Testis (tissue), 5 donors: ENCODE data around the gene ATP23. TPM values are rescaled to one million over a fixed set of nuclear protein-coding genes. Genes with fewer than 3 reads are reported as not detected.

Experiments used
- DNase-seq: peaks from one replicate; pipeline ENCODE4 v3.0.0-alpha.2; 2019
- H3K27ac ChIP-seq, 2 donors: fragments of 200-600 bp; sonication (generic); one replicate each; pipeline ENCODE4 v1.5.1; 2019
- H3K27me3 ChIP-seq: fragments of 200-600 bp; sonication (generic); one replicate; pipeline ENCODE4 v1.5.1; 2019
- H3K36me3 ChIP-seq: fragments of 200-600 bp; sonication (generic); one replicate; pipeline ENCODE4 v1.5.1; 2017; ENCODE audit warnings: low read depth; ENCODE audit errors: missing control alignments
- H3K4me1 ChIP-seq: fragments of 200-600 bp; sonication (generic); one replicate; pipeline ENCODE4 v1.5.1; 2019
- H3K4me3 ChIP-seq, 2 donors: fragments of 200-600 bp; sonication (generic); one replicate each; pipeline ENCODE4 v1.5.1; 2017 to 2019
- H3K9me3 ChIP-seq: fragments of 200-600 bp; sonication (generic); one replicate; pipeline ENCODE4 v1.5.1; 2017
- POLR2A ChIP-seq: fragments of 450-650 bp; IDR thresholded peaks from one replicate; pipeline ENCODE4 v1.6.1; 2017; ENCODE audit warnings: antibody characterized with exemption, mild to moderate bottlenecking, moderate library complexity
- WGBS, 2 donors: methylation state at CpG; one replicate each; pipeline ENCODE4 v1.1.5; 2018; 5-methylcytosine and 5-hydroxymethylcytosine counted together
- intact Hi-C: fragments of 100-400 bp; cut with DNase I; formaldehyde crosslinking; loops from one replicate; pipeline ENCODE4 v1.15.1; 2023; ENCODE audit warnings: low total_unique reads
- long read RNA-seq, 2 donors: transcript quantifications; one replicate each; lab custom pipeline, GENCODE V29; 2026
- polyA plus RNA-seq: library from polyadenylated mRNA; stranded (reverse); fragments of 350-450 nt; fragmentation: Illumina TruSeq; extraction: RNeasy Lipid Tissue Mini Kit (QIAGEN cat#74804); gene quantifications from one replicate; pipeline ENCODE4 v1.2.3, GENCODE V29; 2014; ENCODE audit warnings: low read depth, low replicate concordance; ENCODE audit not compliant: insufficient read depth
- total RNA-seq, 2 donors: library from RNA; depleted of rRNA; stranded (reverse); fragments of >200 nt; gene quantifications; one replicate each; pipeline ENCODE4 v1.2.3, GENCODE V29; 2016
- TF ChIP-seq, protein P1 (sequence below), 3 experiments: fragments of 450-650 bp in 2 of 3; fragments of 200-600 bp in 1 of 3; sonication (generic) in 1 of 3; IDR thresholded peaks; one replicate each; pipeline ENCODE4 v1.5.1; 2016 to 2019; ENCODE audit warnings: antibody characterized with exemption in 3 of 3, mild to moderate bottlenecking in 2 of 3, moderate library complexity in 1 of 3

The ATP23 gene
- 10 to 100 TPM; 53.1 to 76.6 TPM for total RNA-seq
- 102 TPM for polyA plus RNA-seq
- long read RNA-seq, donor 1, partial matches to known transcripts, result 0 of 4 reads
- long read RNA-seq, donor 1, other reads (novel, unspliced or antisense), result 0 of 4 reads
- long read RNA-seq, donor 2, partial matches to known transcripts, result 0 of 4 reads
- long read RNA-seq, donor 2, other reads (novel, unspliced or antisense), result 0 of 4 reads

GRCh38 chr12:57941165-57941894 is at the start of gene ATP23:
ATP23 (plus strand) TSS chr12:57941567; CDS start chr12:57941702, 135 bp downstream.
- intact Hi-C loops, result no loop called here
- Histone ChIP-seq H3K36me3 (no peaks in the 10 kb centered on the region), H3K27me3 (no peaks in the 10 kb centered on the region), H3K4me1 (peaks cover 10% of the 10 kb centered on the region), H3K27ac (peak within 1 kb of the TSS; percentile 75 to 92), H3K9me3 (no peaks in the 10 kb centered on the region), H3K4me3 (peak within 1 kb of the TSS; percentile 73 to 74)
- DNase-seq, result peak; percentile 93
- WGBS, 2 donors, result 1 to 2% methylated on average over 25 to 52 of the region's 55 CpGs
- peak; percentile 79 for TF ChIP-seq POLR2A
- TF ChIP-seq, protein P1, sequence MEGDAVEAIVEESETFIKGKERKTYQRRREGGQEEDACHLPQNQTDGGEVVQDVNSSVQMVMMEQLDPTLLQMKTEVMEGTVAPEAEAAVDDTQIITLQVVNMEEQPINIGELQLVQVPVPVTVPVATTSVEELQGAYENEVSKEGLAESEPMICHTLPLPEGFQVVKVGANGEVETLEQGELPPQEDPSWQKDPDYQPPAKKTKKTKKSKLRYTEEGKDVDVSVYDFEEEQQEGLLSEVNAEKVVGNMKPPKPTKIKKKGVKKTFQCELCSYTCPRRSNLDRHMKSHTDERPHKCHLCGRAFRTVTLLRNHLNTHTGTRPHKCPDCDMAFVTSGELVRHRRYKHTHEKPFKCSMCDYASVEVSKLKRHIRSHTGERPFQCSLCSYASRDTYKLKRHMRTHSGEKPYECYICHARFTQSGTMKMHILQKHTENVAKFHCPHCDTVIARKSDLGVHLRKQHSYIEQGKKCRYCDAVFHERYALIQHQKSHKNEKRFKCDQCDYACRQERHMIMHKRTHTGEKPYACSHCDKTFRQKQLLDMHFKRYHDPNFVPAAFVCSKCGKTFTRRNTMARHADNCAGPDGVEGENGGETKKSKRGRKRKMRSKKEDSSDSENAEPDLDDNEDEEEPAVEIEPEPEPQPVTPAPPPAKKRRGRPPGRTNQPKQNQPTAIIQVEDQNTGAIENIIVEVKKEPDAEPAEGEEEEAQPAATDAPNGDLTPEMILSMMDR (IDR thresholded peaks at IDR 0.05), result no peak

DNA sequence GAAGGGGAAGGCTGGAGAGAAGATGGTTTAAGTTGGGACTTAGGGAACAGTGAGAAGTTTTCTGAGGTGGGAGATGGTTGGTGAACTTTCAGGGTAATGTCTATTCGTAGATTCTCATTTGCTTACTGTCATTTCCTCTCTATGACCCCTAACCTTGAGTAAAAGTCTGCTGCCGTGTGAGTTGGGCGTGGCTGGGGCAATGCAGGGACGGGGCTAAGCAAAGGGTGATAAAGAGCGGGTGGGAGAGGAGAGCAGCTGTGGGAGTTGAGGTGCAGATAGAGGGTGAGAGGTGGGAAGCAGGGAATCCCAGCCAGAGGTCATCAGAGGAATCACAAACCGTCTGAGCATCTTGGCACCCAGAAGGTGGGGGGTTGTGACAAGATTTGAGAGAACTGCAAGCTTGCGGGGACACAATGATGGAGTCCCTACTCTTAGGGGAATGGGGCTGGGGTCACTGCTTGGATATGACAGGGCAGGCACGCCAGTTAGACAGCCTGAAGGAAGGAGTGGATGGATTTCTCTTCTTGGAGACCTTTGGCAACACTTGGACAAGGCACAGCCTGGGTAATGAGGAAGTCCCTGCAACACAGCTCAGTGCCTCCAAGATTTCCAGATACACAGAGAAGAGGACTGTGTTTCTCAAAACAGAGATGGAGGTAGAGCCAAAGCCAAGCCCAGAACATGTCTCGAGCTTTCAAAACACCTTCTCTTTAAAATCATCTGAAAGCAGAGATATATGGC is 49.0 kb upstream of the ATP23 start:
- Histone ChIP-seq H3K27ac (peak overlapping the region; percentile 29 to 92), H3K36me3 (no peaks in the 10 kb centered on the region), H3K9me3 (no peaks in the 10 kb centered on the region), H3K4me1 (peaks cover 97% of the 10 kb centered on the region), H3K4me3 (no peak overlapping the region), H3K27me3 (no peaks in the 10 kb centered on the region)
- intact Hi-C loops, result loop anchor here (5.0 kb wide), 1 partner anchor 45 kb away; the partner anchor contains the start of gene CTDSP2
- WGBS, 2 donors, result 58 to 70% methylated on average over 9 of the region's 9 CpGs
- no peak for TF ChIP-seq POLR2A
- TF ChIP-seq, protein P1 (IDR thresholded peaks at IDR 0.05), result no peak
- DNase-seq, result no peak

- intact Hi-C loops, result loop anchor here (5.0 kb wide), 1 partner anchor 46 kb away; the partner anchor contains the start of gene CTDSP2
- no peaks in the 10 kb centered on the region for H3K27me3 ChIP-seq
- 17 to 19% methylated on average over 5 to 13 of the region's 13 CpGs for WGBS, 2 donors
- peak overlapping the region; percentile 92 to 98 for H3K27ac ChIP-seq
- no peak for TF ChIP-seq POLR2A
- TF ChIP-seq, protein P1 (IDR thresholded peaks at IDR 0.05), result peak in 1 of 3 experiments; percentile 44
- H3K9me3 ChIP-seq, result no peaks in the 10 kb centered on the region
- peaks cover 97% of the 10 kb centered on the region for H3K4me1 ChIP-seq
- DNase-seq, result peak; percentile 93
- H3K36me3 ChIP-seq, result no peaks in the 10 kb centered on the region
- H3K4me3 ChIP-seq, result no peak overlapping the region
Observed at GRCh38 chr12:57893431-57894353, 47.7 kb upstream of the ATP23 start.
